K562 (cell line): Measurements from ENCODE around the gene CLASP2. TPM values are rescaled to one million over a fixed set of nuclear protein-coding genes. Genes with fewer than 3 reads are reported as not detected.

Experiments
- CGGBP1 ChIP-seq: fragments of 250-450 bp; sonication (Bioruptor Pico); IDR thresholded peaks from 2 replicates; pipeline ENCODE4 v1.9.0; 2021; ENCODE audit warnings: mild to moderate bottlenecking
- RERE ChIP-seq: sonication (generic); formaldehyde crosslinking; IDR thresholded peaks from 2 replicates; pipeline ENCODE4 v1.8.0; 2023; ENCODE audit warnings: missing genetic modification reagents, mild to moderate bottlenecking, borderline replicate concordance
- ZBTB40 ChIP-seq, 2 experiments: fragments of 450-650 bp in 1 of 2; sonication (generic) in 1 of 2; formaldehyde crosslinking in 1 of 2; IDR thresholded peaks; 2 replicates each; pipeline versions ENCODE4 v1.7.1 to v1.9.0; 2016 to 2022; ENCODE audit warnings: inconsistent platforms in 1 of 2, mild to moderate bottlenecking in 1 of 2, missing genetic modification reagents in 1 of 2
- ZNF239 ChIP-seq: fragments of 250-450 bp; sonication (Bioruptor Pico); IDR thresholded peaks from 2 replicates; pipeline ENCODE4 v1.4.0; 2020; ENCODE audit warnings: mild to moderate bottlenecking
- polyA plus RNA-seq, 8 experiments: library from polyadenylated mRNA; depleted of rRNA in 4 of 8; stranded (reverse) in 5 of 8; unstranded in 3 of 8; fragments of >200 nt; fragmentation: Nextera tagmentation in 2 of 8; fragmentation: Illumina TruSeq in 1 of 8; extraction: Ambion mirVana in 2 of 8; extraction: Trizol in 1 of 8; gene quantifications; 2 replicates each; pipeline versions ENCODE4 v1.2.1 to v1.2.3, GENCODE V29; 2011 to 2014; ENCODE audit warnings: inconsistent platforms in 1 of 8, missing spikeins in 1 of 8
- total RNA-seq, 7 experiments: library from RNA; depleted of rRNA in 6 of 7; stranded (reverse); fragments of >200 nt in 6 of 7; fragmentation: Illumina TruSeq in 2 of 7; extraction: Trizol in 2 of 7; gene quantifications; 2 replicates each; pipeline versions ENCODE4 v1.2.1 to v1.2.3, GENCODE V29; 2011 to 2021; ENCODE audit warnings: low replicate concordance in 1 of 7

CLASP2 gene
- total and polyA plus RNA-seq, 9 of the 15 experiments (the other 6 are each of a cell fraction or from before 2014, with no cell fraction given): 13.5 to 107 (median 71.8) TPM

GRCh38 chr3:33467786-33468185 lies 250.3 kb downstream of the CLASP2 start (continued):
- TF ChIP-seq ZBTB40 (IDR thresholded peaks at IDR 0.05) (no peak), ZBTB40 (CRISPR knock-in tag; IDR thresholded peaks at IDR 0.05) (no peak), CGGBP1 (no peak), ZNF239 (CRISPR knock-in tag) (no peak), RERE (CRISPR knock-in tag) (no peak)
